22Rv1 (cell line): ENCODE results near the gene KIFC1.
"Not testable (repeated sequence)": the region's sequence is repeated elsewhere in the genome, so short reads cannot be mapped to it uniquely, and the experiment has no call there.

ENCODE experiments used
- CTCF ChIP-seq: fragments of 450-650 bp; IDR thresholded peaks from 2 replicates; pipeline ENCODE4 v1.5.1; 2017; ENCODE audit warnings: mild to moderate bottlenecking
- ZFX ChIP-seq: fragments of 450-650 bp; IDR thresholded peaks from 2 replicates; pipeline ENCODE4 v1.6.1; 2017; ENCODE audit warnings: antibody characterized with exemption, borderline replicate concordance

- TF ChIP-seq CTCF, ZFX: not testable (repeated sequence)
Measured at GRCh38 chr6:33346972-33347371, 44.7 kb upstream of the KIFC1 start.
